Activated T-helper 9 cell treated with anti-CD3 and anti-CD28 coated beads, Interleukin-2, amount 50 U/mL, for 16 hours (primary cell): Measurements from ENCODE around the gene HMG20A.

Source experiments
- DNase-seq: peaks from one replicate; pipeline ENCODE4 v3.0.0-alpha.2; 2020; ENCODE audit warnings: low read depth

Gene HMG20A

DNA sequence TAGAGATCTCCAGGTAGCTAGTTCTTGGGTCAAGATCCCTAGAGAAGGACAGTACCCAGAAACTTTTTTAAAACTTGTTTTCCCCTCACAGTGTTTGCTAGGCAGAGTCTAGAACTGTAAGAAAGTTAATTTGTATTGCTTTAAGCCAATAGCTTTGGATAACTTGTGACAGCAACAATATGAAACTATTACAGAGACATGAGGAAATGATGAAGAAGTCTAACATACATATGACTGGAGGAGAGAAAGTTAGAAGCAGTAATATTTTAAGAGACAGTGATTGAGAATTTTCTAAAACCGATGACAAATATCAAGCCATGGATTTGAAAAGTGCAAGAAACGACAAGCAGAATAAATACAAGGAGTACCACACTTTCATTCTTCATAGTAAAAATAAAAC is 10.0 kb downstream of the HMG20A start:
- DNase-seq, result no peak

DNA sequence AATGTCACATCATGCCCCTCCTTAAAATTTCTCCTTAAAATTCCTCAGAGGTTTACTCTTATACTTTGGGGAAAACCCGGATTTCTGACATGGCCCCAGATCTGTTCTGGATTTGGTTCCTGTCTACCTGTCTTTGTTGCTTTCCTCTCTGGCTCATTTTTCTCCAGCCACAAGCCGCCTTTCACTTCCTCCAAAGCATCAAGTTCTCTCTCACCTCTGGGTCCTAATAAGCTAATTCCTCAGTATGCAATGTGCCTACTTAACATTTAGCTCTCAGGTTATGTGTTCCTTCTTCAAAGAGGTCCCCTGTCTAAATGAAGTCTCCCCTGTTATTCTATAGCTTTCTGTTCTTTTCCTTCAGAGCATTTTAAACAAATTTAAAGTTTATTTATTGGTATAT is 16.1 kb downstream of the HMG20A start:
- DNase-seq, result no peak

DNA sequence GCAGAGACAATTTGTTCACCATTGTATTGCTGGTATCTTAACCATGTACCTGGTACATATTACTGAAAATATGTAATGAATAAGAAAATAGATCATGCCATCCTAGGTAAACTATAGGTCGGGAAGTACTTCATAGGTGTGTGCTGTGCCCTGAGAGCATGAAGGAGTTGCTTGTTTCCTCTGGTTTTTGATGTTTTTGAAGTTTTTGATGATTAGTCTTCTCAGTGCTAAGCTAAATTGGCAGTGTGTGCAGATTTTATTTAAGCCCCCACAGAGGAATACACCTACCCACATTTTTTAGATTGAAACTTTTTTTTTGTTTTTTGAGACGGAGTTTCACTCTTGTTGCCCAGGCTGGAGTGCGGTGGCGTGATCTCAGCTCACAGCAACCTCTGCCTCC is 16.6 kb downstream of the HMG20A start:
- DNase-seq, result no peak

DNA sequence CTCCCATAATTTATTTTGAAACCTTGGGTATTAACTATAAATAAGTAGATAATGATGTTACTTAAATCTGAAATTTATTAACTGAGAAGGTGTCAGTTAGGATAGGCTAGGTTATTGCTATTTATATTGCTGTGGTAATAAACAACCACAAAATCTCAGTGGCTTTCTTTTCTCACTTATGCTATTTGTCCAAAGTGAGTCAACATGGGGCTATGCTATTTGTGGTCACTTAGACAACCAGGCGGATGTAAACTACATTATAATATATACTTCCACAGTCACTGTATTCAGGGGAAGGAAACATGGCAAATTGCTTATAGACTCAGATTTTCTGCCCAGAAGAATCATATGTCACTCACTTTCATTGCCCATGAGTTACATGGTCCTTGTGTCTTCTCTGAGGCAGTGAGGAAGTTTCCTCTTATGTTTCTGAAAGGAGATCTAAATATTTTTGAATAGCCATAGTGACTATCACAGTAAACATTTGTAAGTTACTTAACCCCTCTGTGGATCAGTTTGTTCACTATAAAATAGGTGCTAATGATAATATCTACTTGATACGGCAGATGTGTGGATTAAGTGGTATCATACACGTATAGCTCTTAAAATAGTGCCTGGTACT is 19.8 kb downstream of the HMG20A start:
- DNase-seq, result no peak

DNA sequence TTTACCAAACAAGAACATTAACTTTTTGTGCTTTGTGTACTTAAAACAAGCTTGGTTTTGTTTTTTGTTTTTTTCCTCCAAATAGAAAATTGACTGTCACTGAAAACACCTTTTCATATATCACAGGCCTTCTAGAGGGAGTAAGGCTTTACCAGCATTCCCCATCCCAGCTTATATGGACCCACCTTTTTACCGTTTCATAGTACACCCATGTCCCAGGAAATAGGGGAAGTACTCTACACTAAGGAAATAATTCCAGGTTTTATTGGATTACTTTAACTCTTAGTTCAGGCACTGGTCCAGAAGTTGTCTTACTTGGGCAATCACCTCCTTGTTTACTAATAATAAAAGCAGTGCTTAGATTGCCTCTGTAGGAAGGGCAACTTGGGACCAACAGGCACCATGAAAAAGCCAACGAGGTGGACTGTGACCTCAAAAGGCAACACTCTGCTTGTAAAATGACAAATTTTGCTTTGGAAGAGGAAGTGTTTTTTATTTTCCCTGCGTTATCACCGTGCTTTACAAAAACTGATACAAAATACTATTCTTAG is 26.2 kb downstream of the HMG20A start:
- DNase-seq, result no peak

DNA sequence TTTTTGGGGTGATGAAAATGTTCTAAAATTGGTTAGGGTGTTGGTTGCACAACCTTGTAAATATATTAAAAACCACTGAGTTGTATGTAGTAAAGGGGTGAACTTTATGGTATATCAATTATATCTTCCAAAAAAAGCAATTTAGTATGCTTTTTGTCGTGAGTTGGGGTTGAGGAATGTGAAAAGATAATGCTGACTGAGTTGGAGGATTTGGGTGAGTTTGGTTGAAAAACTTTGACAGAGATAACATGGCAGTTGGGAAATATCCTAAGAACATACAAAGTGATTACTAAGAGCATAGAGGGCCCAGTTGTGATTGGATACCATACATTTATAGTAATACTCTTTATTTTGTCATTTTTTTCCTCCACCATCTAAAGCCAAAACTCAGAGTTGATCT is 33.6 kb downstream of the HMG20A start:
- no peak for DNase-seq

DNA sequence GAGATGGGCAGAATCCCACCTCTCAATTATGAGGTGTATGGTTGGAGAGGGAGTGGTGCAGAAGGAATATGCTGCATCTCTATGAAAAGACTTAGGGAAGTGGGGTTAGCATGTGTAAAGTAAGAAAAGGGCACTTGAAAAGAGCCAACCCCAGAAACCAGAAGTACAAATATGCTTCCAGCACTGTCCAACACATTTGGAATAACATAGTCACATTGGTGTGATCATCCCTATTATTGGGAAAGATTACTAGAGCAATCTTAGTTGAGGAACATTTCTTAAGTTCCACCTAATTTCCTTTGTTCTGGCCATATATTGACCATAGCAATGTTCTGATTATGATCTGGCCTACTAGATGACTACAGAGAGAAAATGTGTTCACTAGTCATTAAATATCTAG is 34.3 kb downstream of the HMG20A start:
- no peak for DNase-seq

DNA sequence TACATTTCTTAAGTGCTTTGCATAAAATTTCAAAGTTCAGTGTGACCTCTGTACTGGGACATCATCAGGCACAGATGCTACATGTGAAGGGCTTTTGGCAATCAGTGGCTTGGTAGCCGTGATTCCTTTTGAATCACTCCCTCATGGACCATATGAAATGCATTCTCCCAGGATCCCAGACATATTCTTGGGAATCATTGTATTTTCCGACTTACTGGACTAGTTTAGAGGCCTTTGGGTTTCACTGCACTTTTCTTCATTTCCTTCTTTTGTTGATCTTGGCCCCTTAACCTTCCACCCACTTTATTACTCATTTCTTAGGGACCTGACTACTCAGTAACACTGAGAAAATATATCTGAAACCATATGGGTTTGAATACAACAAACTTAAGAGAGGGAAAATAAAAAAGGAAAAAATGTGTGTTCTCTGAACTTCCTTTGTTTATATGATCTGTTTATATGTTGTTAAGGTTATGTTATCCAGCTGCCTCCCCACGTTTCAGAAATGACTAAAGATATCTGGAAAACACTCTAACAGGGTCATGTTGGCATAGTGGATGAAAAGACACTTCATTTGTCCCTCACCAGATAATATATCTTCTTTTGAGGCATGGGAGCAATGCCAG is 35.1 kb downstream of the HMG20A start:
- no peak for DNase-seq

DNA sequence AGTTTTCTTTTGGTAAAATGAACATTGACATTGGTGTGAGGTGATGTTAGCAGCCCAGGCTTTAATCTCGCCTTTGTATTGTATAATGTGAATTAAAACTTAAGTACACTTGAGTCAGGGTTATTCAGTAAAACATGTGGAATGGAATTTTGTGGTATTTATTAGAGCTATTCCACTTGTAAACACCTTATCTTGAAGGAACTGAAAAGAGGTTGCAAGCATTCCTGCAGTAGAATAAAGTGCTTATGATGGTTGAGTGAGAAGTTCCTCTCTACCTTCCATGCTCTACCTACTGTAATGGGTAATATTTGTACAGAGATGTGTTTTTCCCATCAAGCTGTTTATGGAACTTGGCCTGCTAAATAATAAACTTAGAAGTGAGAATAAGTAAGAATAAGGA is 36.1 kb downstream of the HMG20A start:
- DNase-seq, result no peak

DNA sequence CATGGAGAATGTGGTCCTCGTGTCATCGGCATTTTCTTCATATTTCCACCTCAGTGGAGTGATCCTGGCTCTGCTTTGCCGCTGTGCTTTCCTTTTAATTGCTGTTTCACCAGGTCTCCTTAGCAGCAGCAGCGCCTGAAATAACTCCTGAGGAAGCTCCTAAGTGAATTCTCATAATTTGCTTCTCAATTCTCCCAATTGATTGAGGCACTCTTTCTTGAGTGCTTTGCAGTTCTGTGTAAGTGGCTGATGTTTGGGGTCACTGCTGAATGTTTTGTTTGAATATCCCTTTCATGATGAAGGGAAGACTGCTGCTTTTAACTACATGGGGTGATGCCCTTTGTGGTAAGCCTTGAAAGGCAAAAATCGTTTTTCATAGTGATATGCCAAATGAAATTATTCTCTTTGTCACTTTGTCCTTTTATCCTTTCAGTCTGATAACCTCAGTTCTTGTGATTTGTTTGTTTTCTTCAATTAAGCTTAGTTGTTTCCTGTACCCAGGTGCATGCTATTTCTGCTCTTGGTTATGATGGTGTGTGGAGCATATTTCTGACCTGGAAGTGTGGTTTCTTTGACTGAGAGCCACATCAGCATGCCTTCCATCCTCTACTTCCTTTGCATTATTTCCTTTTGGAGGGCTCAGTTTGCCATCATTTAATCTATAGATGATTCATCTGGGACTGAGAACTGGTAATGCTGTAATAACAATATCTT is 36.7 kb downstream of the HMG20A start:
- DNase-seq, result no peak

DNA sequence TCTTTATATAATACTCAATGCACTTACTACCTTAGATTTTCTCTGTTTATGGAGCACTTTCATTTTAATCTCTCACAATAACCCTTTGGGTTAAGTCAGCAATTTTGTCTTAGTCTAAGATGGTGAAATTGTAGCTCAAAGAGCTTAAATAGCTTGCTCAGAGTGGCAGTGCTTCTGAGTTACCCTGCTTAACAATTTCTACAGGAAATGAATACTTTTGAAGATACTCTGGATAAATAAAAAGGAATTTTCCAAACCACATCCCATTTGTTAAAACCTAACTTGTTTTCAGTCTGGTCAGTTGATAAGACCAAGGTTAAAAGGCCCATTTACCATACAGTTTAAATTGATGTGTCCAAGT is 37.2 kb downstream of the HMG20A start:
- no peak for DNase-seq

DNA sequence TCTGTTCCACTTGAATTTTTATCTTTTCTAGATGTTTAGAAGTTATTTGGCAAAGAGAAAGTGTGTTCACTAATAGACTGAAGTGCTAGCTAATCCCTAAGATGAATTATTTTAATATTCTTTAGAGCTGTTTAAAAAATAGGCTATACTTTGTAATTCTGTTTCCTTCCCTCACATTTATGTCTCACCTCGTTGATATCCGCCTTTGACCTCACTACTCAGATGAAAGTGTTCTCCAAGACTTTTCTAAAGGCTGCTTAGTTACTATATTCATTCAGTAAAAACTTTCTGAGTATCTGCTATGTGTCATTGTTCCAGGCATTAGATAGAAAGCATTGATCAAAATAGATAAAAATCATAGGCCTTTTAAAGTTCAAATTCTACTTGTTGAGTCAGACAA is 38.3 kb downstream of the HMG20A start:
- DNase-seq, result no peak

DNA sequence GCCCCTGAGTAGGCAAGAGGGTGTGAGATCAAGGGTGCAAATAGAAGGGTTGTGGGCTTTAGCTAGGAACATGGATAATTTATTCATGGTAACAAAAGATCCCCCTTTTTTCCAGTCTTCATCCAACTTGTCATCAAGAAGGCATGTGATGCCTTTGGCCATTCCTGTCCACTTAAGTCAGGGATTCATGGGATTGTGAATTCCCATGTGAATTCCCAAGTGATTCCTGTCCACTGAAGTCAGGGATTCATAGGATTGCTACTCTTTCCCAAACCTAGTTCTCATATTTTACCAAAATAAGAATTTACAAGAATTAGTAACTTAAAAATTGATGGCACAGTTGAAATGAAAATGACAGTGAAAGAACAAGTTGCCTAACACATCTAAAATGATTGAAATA is 40.8 kb downstream of the HMG20A start:
- no peak for DNase-seq

DNA sequence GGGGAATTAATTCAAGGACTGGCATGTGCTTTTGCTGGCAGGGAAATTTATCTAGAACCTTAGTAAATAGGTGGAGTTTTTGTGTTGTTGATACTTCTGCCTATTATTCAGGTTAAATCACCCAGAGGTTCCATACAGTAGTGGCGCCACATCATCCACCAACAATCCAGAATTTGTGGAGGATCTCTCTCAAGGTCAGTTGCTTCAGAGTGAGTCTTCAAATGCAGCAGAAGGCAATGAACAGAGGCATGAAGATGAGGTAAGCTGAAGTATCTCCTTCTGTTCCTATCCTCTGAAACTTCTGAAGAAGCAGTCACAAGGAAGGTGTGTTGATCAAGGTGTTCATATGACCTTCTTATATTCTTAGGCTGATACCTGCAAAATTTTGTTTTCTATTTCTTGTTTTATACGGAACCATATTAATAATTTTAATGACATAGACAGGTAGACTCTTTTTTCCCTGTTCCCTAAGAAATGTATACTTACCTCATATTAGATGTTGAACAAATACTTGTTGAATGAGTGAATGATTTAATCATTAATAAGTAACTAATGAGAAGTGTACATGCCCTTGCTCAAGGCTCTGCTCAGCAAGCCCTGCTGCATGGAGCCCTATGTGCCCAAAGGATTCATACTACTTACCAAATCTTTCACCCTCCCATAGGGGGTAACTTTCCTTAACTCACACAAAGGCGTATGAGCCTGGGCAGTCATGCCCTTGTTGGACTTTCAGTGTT is 43.6 kb downstream of the HMG20A start:
- no peak for DNase-seq

DNA sequence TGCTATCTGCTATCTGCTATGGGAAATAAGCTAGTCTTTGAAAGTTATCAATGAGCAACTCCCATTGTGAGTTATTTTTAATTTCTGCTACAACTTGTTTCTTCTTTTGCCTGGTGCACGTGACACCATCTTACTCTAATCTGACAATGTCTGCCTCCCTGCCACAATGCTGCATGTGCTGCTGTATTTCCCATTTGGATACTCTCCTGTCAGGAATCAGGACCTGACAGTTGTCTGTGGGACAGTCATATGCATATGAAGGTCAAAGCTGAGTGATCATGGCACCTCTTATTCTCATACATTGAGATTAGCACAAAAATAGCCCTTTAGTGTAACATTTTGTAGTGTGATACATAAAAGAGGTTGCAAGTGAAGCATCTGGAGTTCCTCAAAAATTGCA is 45.8 kb downstream of the HMG20A start:
- no peak for DNase-seq

DNA sequence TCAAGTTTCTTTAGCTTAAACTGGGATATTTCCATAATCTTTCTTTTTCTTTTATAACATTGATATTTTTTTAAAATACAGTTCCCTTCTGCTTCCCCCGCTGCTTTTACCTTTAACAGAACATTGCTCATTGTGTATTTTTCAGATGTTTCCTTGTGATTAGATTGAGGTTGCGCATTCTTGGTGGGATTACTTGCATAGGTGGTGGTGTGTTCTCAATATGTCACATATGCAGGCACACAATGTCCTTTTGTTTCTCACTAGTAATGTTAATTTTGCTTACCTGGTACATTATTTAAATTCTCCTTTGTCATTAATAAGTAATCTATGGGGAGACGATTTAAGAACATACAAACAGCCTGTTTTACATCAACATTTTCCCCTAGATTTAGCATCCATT is 48.2 kb downstream of the HMG20A start:
- no peak for DNase-seq

DNA sequence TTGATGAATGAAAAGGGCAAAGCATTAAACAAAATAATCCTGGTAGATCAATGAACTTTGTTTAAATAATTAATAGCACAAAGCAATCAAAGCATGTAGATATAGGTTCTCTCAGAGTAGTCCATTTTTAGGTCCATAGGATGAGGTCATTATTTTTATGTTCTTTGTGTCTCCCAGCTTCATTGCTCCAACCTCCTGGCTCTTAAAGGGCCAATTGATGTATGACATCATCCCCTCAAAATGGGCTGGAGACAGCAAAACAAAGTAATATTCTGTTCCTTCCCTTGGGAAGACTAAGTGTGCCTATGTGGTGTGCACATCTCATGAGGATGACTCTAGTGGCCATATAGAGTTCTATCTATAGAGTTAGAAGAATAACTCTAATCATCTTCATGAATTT is 49.5 kb downstream of the HMG20A start:
- no peak for DNase-seq

DNA sequence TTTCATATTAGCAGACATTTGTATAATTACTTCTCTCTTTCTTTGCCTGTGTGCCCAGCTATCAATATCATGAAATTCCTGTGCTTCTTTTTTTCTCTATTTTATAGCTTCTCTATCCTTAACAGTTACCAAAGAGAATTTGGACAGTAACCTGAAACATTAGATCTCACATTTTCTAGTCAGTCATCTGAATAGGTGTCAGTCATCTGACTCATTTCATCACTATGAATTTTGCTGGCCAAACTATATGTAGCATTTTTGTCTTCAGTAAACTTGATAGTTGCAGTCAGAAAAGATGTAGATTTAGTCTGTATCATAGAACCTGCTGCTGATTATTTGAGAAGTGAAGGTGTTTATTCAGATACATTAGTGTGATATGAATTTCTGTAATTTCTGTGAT is 52.6 kb downstream of the HMG20A start:
- no peak for DNase-seq

DNA sequence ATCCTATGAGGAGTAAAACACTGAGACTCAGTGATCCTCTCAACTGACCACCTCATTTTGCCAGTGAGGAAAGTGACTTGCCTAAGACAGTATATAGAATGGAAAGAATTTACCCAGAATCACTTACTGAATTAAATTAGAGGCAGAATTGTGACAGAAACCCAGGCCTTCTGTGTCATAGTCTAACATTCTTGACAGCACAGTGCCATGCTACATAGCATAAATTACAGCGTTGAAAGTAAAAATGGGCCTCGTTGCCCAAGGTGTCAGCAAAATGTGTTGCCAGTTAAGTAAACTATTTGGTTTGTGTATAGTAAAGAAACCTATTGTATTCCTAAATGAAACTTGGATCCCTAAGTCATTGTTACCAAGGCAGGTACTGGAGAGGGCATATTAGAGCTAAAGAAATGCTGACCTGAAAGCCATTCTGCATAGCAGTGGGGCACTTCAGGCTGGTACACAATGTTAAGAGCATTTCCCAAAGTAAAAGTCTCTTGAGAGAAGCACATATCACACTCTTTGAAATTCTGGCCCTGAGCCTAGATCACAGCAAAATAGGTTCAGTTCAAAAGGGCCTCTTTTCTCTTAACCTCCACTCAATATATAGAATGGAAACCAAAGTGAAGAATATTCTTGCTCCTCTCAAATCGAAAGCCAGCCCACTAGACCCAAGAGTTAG is 53.8 kb downstream of the HMG20A start:
- no peak for DNase-seq

DNA sequence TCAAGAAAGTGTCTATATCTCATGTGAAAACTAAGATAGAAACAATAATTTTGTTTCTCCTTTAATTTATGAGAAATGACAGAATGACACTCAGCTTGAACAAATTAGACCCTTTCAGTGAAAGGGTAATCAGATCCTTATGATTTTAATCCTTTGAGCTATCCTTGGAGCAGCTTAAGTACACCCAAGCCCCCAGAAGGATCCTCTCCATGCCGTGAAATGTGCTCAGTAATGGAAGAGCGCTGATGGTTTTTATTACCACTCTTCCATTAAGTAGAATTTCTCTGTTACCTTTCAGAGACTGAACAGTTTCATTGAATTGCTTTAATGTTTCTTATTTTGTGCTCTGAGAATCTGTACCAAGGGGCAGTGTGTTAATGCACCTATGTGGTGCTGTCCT is 54.3 kb downstream of the HMG20A start:
- DNase-seq, result no peak

DNA sequence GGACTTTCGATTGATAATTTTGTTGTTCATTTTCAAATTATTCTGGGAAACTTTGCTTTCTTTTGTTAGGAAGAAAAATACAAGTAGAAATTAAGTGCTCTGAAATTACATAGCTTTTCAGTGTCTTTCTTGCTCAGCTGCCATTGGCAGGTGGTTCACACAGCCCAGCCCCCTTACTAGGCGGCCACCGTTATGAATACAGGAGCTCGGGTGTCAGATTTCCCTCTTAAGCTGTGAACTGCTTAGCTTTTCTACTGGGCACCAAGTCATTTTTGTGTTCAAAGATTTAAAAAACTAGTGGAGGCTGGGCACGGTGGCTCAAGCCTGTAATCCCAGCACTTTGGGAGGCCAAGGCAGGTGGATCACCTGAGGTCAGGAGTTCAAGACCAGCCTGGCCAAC is 55.2 kb downstream of the HMG20A start:
- no peak for DNase-seq

DNA sequence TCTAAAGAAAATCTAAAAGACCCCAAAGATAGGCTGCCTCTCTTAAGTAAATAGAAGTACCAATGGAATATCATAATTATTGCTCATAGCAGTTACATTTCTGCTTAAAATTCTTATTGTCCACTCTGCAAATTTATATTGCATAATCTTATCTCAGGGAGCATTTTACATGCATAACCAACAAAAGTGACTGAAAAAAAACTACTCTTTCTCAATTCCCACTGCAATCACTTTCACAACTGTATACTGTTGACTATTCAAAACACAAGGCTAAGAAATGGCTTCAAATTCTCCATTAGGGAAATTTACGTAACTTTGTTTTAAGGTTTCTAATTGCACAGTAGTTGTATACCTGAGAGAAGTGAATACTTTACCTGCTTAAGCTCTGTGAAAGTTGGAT is 56.3 kb downstream of the HMG20A start:
- DNase-seq, result no peak
